HUES64 (cell line): Measurements from ENCODE around the gene RIF1. TPM values are rescaled to one million over a fixed set of nuclear protein-coding genes. Genes with fewer than 3 reads are reported as not detected.
A peak's percentile ranks its signal among the peaks of the same experiment; 100 is the strongest.

Source experiments
- H3K27ac ChIP-seq: 2 replicates; pipeline ENCODE4 v1.7.0; 2013; ENCODE audit warnings: low read depth, low read length, inconsistent platforms
- H3K27me3 ChIP-seq: 2 replicates; pipeline ENCODE4 v1.6.1; 2013; ENCODE audit warnings: mild to moderate bottlenecking, low read length; ENCODE audit not compliant: insufficient read depth
- H3K36me3 ChIP-seq: 2 replicates; pipeline ENCODE4 v1.6.1; 2013; ENCODE audit warnings: mild to moderate bottlenecking, low read length; ENCODE audit not compliant: insufficient read depth
- H3K4me1 ChIP-seq: 2 replicates; pipeline ENCODE4 v1.6.1; 2013; ENCODE audit warnings: mild to moderate bottlenecking, low read length, moderate library complexity; ENCODE audit not compliant: insufficient read depth
- H3K4me3 ChIP-seq: 2 replicates; pipeline ENCODE4 v1.5.1; 2013; ENCODE audit warnings: mild to moderate bottlenecking, low read length, moderate library complexity
- H3K9ac ChIP-seq: 2 replicates; pipeline ENCODE4 v1.6.1; 2013; ENCODE audit warnings: mild to moderate bottlenecking, low read depth, low read length
- H3K9me3 ChIP-seq: 2 replicates; pipeline ENCODE4 v1.6.1; 2013; ENCODE audit warnings: low read depth, low read length; ENCODE audit not compliant: insufficient read depth
- WGBS: fragments of 150-250, 120-280 bp; methylation state at CpG from one replicate; pipeline ENCODE4 v1.1.7; 2013; ENCODE audit warnings: missing lambda C conversion rate; 5-methylcytosine and 5-hydroxymethylcytosine counted together
- polyA plus RNA-seq, 2 experiments: library from polyadenylated mRNA; stranded (reverse); fragments of 50-300 nt; gene quantifications; one replicate each; pipeline ENCODE4 v1.2.3, GENCODE V29; 2013

RIF1 gene
- 40.7 TPM for polyA plus RNA-seq (2013, experiment 1 of 2)
- polyA plus RNA-seq (2013, experiment 2 of 2), result 33.2 TPM

DNA sequence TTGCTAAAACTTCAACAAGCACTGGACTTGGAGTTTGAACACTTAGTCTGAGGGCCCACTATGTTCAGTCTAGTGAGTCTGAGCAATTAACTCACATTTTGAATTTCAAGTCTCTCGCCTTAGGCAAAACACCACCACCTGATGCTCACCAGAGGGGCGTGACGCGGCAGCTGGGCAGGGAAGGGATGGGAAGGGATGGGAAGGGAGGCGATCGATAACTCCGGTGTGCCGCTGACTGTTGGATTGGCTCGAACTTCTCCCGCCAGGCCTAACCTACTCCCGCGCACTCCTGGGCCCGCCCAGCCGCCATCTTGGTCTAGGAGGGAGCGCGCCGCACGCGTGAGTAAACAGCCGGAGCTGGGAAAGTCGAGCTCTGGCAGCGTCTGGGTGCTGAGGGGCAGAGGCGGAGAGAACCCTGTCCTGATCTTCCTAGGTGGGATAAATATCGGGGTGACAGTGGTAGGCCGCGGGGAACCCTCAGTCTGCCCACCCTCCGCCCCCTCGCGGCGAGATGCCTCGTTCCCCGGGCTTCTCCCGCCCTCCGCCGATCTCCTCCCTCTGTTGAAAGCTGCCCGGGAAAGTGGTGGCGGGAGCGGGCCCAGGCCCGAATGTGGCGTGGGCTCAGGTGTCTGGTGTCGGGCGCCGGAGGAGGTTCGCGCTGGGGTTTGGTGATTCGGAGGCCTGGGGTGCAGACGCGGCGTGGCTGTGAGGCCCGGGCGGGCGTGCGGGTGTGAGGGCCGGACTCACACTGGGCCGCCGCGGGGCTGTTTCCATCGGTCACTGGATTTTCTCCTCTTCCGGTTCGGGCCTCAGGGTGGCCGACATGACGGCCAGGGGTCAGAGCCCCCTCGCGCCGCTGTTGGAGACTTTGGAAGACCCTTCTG is at the start of gene RIF1:
Gene RIF1, plus strand, starts transcription at position 302 of the 884 bp plus-strand sequence. Its CDS starts 522 bp downstream, at position 824.
- H3K9ac ChIP-seq, result peak within 1 kb of the TSS; percentile 98
- WGBS, result under 1% methylated on average over 64 of the region's 65 CpGs
- H3K9me3 ChIP-seq, result no peaks in the 10 kb centered on the region
- peak within 1 kb of the TSS; percentile 96 for H3K27ac ChIP-seq
- peaks cover 35% of the 10 kb centered on the region for H3K36me3 ChIP-seq
- H3K4me1 ChIP-seq, result peaks cover 5% of the 10 kb centered on the region; the same call in 1 of the 2 replicates
- H3K27me3 ChIP-seq, result no peaks in the 10 kb centered on the region
- H3K4me3 ChIP-seq, result peak within 1 kb of the TSS; percentile 96

- Histone ChIP-seq H3K36me3 (no peaks in the 10 kb centered on the region), H3K27ac (no peak overlapping the region), H3K4me3 (no peak overlapping the region), H3K9me3 (no peaks in the 10 kb centered on the region), H3K4me1 (peaks cover 22% of the 10 kb centered on the region), H3K27me3 (no peaks in the 10 kb centered on the region), H3K9ac (no peak overlapping the region)
- WGBS, result 93% methylated on average over 3 of the region's 3 CpGs
These were observed 47.9 kb upstream of the RIF1 start for GRCh38 chr2:151361674-151362370.

DNA sequence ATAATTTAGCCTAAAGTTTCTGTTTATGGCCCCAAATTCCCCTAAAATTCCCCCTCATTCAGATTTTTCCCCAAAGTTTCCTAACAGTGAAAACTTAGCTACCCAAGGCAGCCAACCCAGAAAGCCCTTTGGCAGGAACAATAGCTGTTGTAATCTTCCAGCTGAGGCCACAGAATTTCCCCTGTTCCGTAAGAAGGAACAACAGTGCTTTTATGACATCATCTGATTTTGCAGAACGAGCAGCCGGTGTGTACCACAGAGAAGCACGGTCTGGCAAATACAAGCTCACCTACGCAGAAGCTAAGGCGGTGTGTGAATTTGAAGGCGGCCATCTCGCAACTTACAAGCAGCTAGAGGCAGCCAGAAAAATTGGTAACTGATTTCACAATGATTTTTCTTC is 46.0 kb upstream of the RIF1 start:
- Histone ChIP-seq H3K9ac (no peak overlapping the region), H3K9me3 (peaks cover 3% of the 10 kb centered on the region), H3K4me1 (peaks cover 4% of the 10 kb centered on the region; the same call in 1 of the 2 replicates), H3K4me3 (no peak overlapping the region), H3K27ac (no peak overlapping the region), H3K36me3 (no peaks in the 10 kb centered on the region), H3K27me3 (no peaks in the 10 kb centered on the region)
- 92% methylated on average over 8 of the region's 8 CpGs for WGBS

DNA sequence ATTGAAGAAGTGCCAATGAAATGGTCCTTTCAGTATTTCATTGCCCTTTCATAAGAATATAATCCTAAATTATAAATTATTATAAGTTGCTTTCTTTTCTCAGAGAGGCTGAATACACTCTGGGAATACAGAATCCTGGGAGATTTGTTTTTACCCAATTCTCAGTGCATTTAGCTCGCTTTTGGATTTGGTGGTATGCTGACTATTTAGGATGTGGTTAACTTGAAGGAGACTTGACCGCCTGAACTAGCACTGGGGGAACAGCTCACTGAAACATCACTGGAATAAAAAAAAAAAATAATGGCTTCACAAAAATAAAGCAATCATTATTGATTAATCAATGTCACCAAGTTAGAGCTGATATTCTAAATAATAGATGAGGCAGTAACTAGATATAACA is 42.1 kb upstream of the RIF1 start:
- 100% methylated on average over 1 of the region's 2 CpGs for WGBS
- Histone ChIP-seq H3K27me3 (no peaks in the 10 kb centered on the region), H3K9ac (no peak overlapping the region), H3K4me1 (no peaks in the 10 kb centered on the region), H3K9me3 (peaks cover 5% of the 10 kb centered on the region), H3K4me3 (no peak overlapping the region), H3K27ac (no peak overlapping the region), H3K36me3 (no peaks in the 10 kb centered on the region)

GRCh38 chr2:151374436-151374835 is 35.3 kb upstream of the RIF1 start:
- H3K27me3 ChIP-seq, result no peaks in the 10 kb centered on the region
- H3K27ac ChIP-seq, result no peak overlapping the region
- H3K36me3 ChIP-seq, result no peaks in the 10 kb centered on the region
- H3K9ac ChIP-seq, result no peak overlapping the region
- no peaks in the 10 kb centered on the region for H3K9me3 ChIP-seq
- peaks cover 13% of the 10 kb centered on the region for H3K4me1 ChIP-seq
- no peak overlapping the region for H3K4me3 ChIP-seq
- 96% methylated on average over 2 of the region's 3 CpGs for WGBS

DNA sequence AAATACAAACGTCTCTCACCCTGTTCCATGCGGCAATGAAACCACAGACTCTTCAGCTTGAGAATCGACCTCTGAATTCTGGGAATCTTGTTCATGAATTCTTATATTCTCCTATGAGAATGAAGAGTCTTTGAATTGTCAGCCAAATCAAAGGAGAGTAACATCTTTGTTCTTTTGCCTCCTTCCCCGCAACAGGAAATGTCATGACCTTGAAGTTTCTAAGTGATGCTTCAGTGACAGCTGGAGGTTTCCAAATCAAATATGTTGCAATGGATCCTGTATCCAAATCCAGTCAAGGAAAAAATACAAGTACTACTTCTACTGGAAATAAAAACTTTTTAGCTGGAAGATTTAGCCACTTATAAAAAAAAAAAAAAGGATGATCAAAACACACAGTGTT is 30.5 kb upstream of the RIF1 start:
- Histone ChIP-seq H3K27ac (no peak overlapping the region), H3K4me3 (no peak overlapping the region), H3K9ac (no peak overlapping the region), H3K9me3 (no peaks in the 10 kb centered on the region), H3K27me3 (no peaks in the 10 kb centered on the region), H3K36me3 (no peaks in the 10 kb centered on the region), H3K4me1 (peaks cover 4% of the 10 kb centered on the region)
- WGBS, result 99% methylated on average over 4 of the region's 4 CpGs

- no peaks in the 10 kb centered on the region for H3K36me3 ChIP-seq
- no peaks in the 10 kb centered on the region for H3K9me3 ChIP-seq
- H3K27me3 ChIP-seq, result no peaks in the 10 kb centered on the region
- H3K4me1 ChIP-seq, result no peaks in the 10 kb centered on the region
- no peak overlapping the region for H3K27ac ChIP-seq
- no peak overlapping the region for H3K9ac ChIP-seq
- WGBS, result 95% methylated on average over 6 of the region's 6 CpGs
- H3K4me3 ChIP-seq, result no peak overlapping the region
These were observed 29.0 kb upstream of the RIF1 start for GRCh38 chr2:151380580-151381235.

DNA sequence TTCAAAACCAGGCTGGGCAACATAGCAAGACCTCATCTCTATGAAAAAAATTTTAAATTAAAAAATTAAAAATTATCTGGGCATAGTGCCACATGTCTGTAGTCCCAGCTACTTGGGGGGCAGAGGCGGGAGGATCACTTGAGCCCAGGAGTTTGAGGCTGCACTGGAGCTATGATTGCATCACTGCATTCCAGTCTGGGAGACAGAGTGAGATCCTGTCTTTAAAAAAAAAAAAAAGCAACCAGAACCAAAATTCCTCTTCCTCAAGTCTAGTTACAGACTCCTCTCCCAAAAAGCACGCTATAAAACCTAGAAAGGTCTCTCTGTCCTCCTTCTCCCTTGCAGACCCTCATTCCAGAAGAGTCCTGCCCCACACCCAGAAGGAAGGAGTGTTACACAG is 28.4 kb upstream of the RIF1 start:
- H3K4me3 ChIP-seq, result no peak overlapping the region
- H3K27ac ChIP-seq, result no peak overlapping the region

DNA sequence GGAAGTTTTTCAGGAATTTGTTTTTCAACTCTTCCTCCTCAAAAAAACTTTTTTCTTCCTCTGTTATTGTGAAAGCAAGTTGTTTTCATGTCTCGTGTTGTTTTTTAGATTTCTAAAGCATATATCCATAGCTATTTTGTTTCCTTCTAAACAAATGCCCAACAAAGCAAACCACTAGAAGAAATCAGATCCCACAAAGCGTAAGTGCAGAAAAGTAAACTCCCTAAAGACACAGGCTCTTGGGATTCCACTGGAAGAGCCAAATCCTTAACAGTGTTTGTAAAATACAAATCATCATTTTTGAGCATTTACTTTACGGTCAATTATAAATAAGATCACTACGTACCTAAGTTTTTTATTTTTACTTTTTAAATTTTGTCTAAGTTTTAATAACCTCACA is 21.7 kb upstream of the RIF1 start:
- WGBS, result 87% methylated on average over 3 of the region's 4 CpGs

More for the DNA sequence above, 28.4 kb upstream of the RIF1 start:
- Histone ChIP-seq H3K4me1 (no peaks in the 10 kb centered on the region), H3K9ac (no peak overlapping the region), H3K36me3 (no peaks in the 10 kb centered on the region), H3K9me3 (no peaks in the 10 kb centered on the region), H3K27me3 (no peaks in the 10 kb centered on the region)
- 92% methylated on average over 2 of the region's 2 CpGs for WGBS

DNA sequence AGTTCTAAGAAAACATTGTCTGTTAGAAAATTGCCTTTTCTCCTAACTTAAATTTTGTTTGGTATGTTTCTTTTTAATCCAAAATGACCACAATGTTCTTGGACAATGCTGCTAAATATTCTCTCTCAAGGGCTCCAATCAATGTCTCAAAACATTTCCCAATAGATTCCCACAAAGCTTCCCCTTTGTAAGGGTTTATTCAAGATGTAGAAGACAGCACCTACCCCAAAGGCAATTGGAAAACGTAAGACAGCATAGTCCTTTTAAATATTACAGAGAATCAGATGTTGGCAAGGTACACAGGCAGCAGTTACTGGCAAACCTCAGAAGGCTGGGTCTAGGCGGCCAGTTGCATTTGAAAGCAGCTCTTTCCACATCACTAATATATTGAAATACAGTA is 18.3 kb upstream of the RIF1 start:
- H3K9me3 ChIP-seq, result peaks cover 4% of the 10 kb centered on the region
- H3K27ac ChIP-seq, result no peak overlapping the region
- no peaks in the 10 kb centered on the region for H3K27me3 ChIP-seq
- 78% methylated on average over 2 of the region's 2 CpGs for WGBS
- H3K36me3 ChIP-seq, result no peaks in the 10 kb centered on the region
- H3K9ac ChIP-seq, result no peak overlapping the region
- H3K4me3 ChIP-seq, result no peak overlapping the region
- H3K4me1 ChIP-seq, result no peaks in the 10 kb centered on the region

More for the DNA sequence above, 21.7 kb upstream of the RIF1 start:
- Histone ChIP-seq H3K27me3 (no peaks in the 10 kb centered on the region), H3K36me3 (no peaks in the 10 kb centered on the region), H3K9ac (no peak overlapping the region), H3K4me3 (no peak overlapping the region), H3K9me3 (no peaks in the 10 kb centered on the region; the same call in 1 of the 2 replicates), H3K4me1 (no peaks in the 10 kb centered on the region), H3K27ac (no peak overlapping the region)

DNA sequence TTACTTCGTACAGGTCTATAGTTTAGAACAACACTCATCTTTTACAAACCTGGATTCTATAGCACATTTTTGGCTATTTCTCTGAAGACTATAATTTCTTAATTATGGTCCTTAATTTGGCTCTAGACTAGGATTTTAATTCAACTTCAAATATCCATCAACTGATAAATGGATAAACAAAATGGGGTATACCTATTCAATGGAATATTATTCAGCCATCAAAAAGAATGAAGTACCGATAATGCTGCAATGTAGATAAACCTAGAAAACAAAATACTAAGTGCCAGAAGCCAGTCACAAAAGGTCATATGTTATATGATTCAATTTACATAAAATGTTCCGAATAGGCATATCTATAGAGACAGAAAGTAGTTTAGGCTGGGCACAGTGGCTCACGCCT is 15.2 kb upstream of the RIF1 start:
- H3K27me3 ChIP-seq, result no peaks in the 10 kb centered on the region
- H3K9ac ChIP-seq, result no peak overlapping the region
- no peaks in the 10 kb centered on the region for H3K36me3 ChIP-seq
- peaks cover 4% of the 10 kb centered on the region for H3K9me3 ChIP-seq
- WGBS, result 97% methylated on average over 3 of the region's 4 CpGs
- H3K27ac ChIP-seq, result no peak overlapping the region
- no peaks in the 10 kb centered on the region for H3K4me1 ChIP-seq
- H3K4me3 ChIP-seq, result no peak overlapping the region
